ENCODE data around the gene ESPNL. TPM values are rescaled to one million over a fixed set of nuclear protein-coding genes. Genes with fewer than 3 reads are reported as not detected.

The ESPNL gene
- total and polyA plus RNA-seq, 9 of the 15 experiments (the other 6 are each of a cell fraction or from before 2014, with no cell fraction given) = 0.03 to 0.09 (median 0.05) TPM; not detected in 3

DNA sequence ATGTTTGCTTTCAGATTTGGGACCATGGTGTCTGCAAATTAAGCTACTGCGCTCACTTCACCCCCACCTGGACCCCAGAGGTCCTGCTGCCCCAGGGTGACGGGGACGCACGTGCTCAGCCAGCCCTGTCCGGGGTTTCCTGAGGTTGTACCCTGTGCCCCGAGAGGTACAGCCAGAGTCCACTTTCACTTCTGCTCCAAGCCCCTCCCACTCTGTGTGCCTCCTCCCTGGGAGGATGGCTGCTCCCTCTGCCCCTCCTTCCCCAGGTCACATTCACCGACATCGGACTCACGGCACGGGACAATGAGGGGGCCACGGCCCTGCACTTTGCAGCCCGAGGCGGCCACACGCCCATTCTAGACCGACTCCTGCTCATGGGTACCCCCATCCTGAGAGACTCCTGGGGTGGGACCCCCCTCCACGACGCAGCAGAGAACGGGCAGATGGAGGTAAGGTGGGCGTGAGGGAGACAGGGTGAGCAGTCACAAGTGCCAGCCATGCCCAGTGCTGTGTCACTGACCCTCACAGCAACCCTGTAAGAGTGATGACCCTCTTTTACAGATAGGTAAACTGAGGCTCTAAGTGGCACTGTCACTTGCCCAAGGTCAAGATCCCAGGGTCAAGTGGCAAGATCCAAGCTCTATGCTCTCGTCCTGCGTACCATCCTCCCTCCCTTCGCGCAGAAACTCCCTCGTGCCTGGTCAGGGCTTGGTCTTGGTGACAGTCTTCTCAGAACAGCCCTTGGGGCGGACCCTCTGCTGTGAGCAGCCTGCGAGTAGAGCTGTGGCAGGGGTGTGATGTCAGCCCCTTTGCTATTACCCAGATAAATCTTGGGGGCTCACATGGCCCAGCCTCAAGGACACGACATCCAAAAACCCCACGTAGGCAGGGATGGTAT is 7.6 kb downstream of the ESPNL start:
- H4K20me1 ChIP-seq (replicated peaks; ENCODE audit: control insufficient read depth, insufficient read depth, low read length) = no peaks in the 10 kb centered on the region
- ChIA-PET CTCF (ENCODE audit: low intra/inter-chr PET ratio) (interaction anchor here (1.8 kb wide), 1 partner anchor 249 kb away, joined by 5 read pairs; no protein-coding TSS in a partner anchor), POLR2A (no interaction called here)
- ATAC-seq (peak; percentile 74), FAIRE-seq (no peak), DNase-seq (ENCODE audit: extremely low read depth in 1 of 4, low spot score in 3 of 4) (peak in 1 of 4 experiments; percentile 30)
- TF ChIP-seq FOXK2 (conservative IDR thresholded peaks at IDR 0.05 in 1 of 2, IDR thresholded peaks at IDR 0.05 in 1 of 2; ENCODE audit: low read depth in 2 of 2) (0 out of 4 replicates have a peak, but pooled peaks of 1 of the 2 experiments have one; percentile 30), BDP1 (IDR thresholded peaks at IDR 0.05; ENCODE audit: insufficient read depth, insufficient read length) (no peak)
- peak overlapping the region; percentile 88 for H2AFZ ChIP-seq (ENCODE audit: low read depth, low read length)
- no peaks in the 10 kb centered on the region for H3K27me3 ChIP-seq (ENCODE audit: control insufficient read depth in 2 of 2, insufficient read depth in 2 of 2, low read length in 2 of 2)
- no peak overlapping the region for H3K4me3 ChIP-seq
- H3K36me3 ChIP-seq (ENCODE audit: control insufficient read depth, insufficient read depth, low read length) = no peaks in the 10 kb centered on the region
- H3K4me1 ChIP-seq (replicated peaks in 1 of 2; ENCODE audit: control insufficient read depth in 2 of 2, insufficient read depth in 2 of 2, low read length in 2 of 2) = peaks cover 4 to 34% of the 10 kb centered on the region in 2 experiments; a peak in 3 of 5 replicates
- H3K9me1 ChIP-seq (ENCODE audit: control insufficient read depth, insufficient read depth, low read length) = no peaks in the 10 kb centered on the region
- in situ Hi-C loops (cut with MboI) (loop anchor here (10.0 kb wide), 1 partner anchor 253 kb away; the partner anchor contains the start of gene RAMP1), intact Hi-C loops (cut with micrococcal nuclease) (loop anchor here (2.0 to 5.0 kb wide), 2 partner anchors 139 to 185 kb away; no protein-coding TSS in a partner anchor)
- BruUV-seq (replicated peaks) = no TSS peak
- WGBS (ENCODE audit: insufficient coverage, low coverage, missing lambda C conversion rate) = 57% methylated on average over 20 of the region's 28 CpGs
- no peaks in the 10 kb centered on the region for H3K9me3 ChIP-seq (replicated peaks; ENCODE audit: control insufficient read depth, insufficient read depth, low read depth, low read length)
- H3K9ac ChIP-seq (ENCODE audit: insufficient read depth in 1 of 2, low read depth in 2 of 2, low read length in 2 of 2) = peak overlapping the region in 1 of 2 experiments; percentile 14; a peak in 1 of 4 replicates
- H3K79me2 ChIP-seq (ENCODE audit: control insufficient read depth, insufficient read depth, low read length) = no peaks in the 10 kb centered on the region
- H3K27ac ChIP-seq (ENCODE audit: extremely low read depth, low read depth, low read length) = no peak overlapping the region
- H3K4me2 ChIP-seq (ENCODE audit: insufficient read depth, low read length) = peak overlapping the region; percentile 48
